ENCODE results near the gene EEF1A1. TPM values are rescaled to one million over a fixed set of nuclear protein-coding genes. Genes with fewer than 3 reads are reported as not detected.

The EEF1A1 gene
- total and polyA plus RNA-seq, 2 of the 8 experiments (the other 6 are each of a cell fraction or from before 2014, with no cell fraction given) = 13,823 to 13,927 TPM

DNA sequence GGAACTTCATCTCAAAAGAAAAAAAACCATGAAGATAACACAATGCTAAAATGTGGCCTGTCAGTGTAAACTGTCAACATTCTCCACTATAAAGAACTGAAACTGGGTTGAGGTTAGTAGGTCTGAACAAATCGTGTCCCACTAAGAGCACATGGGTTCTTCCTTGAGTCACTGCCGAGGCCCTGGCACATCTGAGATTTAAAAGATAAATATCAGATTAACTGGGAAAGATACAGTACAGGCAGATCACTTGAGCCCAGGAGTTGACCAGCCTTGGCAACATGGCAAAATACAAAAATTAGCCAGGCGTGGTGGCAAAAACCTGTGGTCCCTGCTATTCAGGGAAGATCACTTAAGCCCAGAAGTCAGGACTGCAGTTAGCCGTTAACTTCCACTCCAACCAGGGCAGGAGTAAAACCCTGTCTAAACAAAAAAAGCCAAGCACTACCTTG lies 5.6 kb downstream of the EEF1A1 start (continued):
- TF ChIP-seq SUZ12 (IDR thresholded peaks at IDR 0.05; ENCODE audit: low read length) = no peak
- no peak for TF ChIP-seq HDAC6 (IDR thresholded peaks at IDR 0.05; ENCODE audit: low read depth, low read length)
- TF ChIP-seq PHF8 (conservative IDR thresholded peaks at IDR 0.05; ENCODE audit: low read depth, low read length) = 0 out of 2 replicates have a peak, but pooled peaks have one; percentile 21
- TF ChIP-seq SIRT6 (IDR thresholded peaks at IDR 0.05; ENCODE audit: low read length) = peak; percentile 45
- TF ChIP-seq CBX8 (IDR thresholded peaks at IDR 0.05; ENCODE audit: borderline replicate concordance, low read depth, low read length) = no peak
- no peak for TF ChIP-seq POU5F1 (IDR thresholded peaks at IDR 0.05; ENCODE audit: low read depth, low read length)
- TF ChIP-seq, protein P1, sequence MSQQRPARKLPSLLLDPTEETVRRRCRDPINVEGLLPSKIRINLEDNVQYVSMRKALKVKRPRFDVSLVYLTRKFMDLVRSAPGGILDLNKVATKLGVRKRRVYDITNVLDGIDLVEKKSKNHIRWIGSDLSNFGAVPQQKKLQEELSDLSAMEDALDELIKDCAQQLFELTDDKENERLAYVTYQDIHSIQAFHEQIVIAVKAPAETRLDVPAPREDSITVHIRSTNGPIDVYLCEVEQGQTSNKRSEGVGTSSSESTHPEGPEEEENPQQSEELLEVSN (IDR thresholded peaks at IDR 0.05) = no peak
- no peak for TF ChIP-seq GABPA (IDR thresholded peaks at IDR 0.05; ENCODE audit: borderline replicate concordance, insufficient read depth, low read length)
- TF ChIP-seq POLR2AphosphoS5 (IDR thresholded peaks at IDR 0.05; ENCODE audit: low read depth, low read length) = peak; percentile 99
- no peak for TF ChIP-seq TEAD4 (IDR thresholded peaks at IDR 0.05; ENCODE audit: low read depth, low read length)
- TF ChIP-seq CTBP2 (IDR thresholded peaks at IDR 0.05; ENCODE audit: borderline replicate concordance, insufficient read depth, insufficient read length, low read length) = no peak
- TF ChIP-seq KDM4A (IDR thresholded peaks at IDR 0.05; ENCODE audit: low read depth, low read length, severe bottlenecking) = no peak
- no peak for TF ChIP-seq TCF12 (IDR thresholded peaks at IDR 0.05; ENCODE audit: low read depth, low read length)
- TF ChIP-seq EP300 (IDR thresholded peaks at IDR 0.05; ENCODE audit: borderline replicate concordance in 1 of 2, low read depth in 2 of 2, low read length in 2 of 2) = no peak
- peak; percentile 74 for TF ChIP-seq TAF7 (optimal IDR thresholded peaks at IDR 0.05; ENCODE audit: borderline replicate concordance, low read depth, low read length)
- no peak for TF ChIP-seq SAP30 (IDR thresholded peaks at IDR 0.05; ENCODE audit: insufficient read depth, insufficient replicate concordance, low read length)
- no peak for TF ChIP-seq JUND (IDR thresholded peaks at IDR 0.05; ENCODE audit: low read length)
- TF ChIP-seq BRCA1 (IDR thresholded peaks at IDR 0.05; ENCODE audit: low read depth, low read length) = no peak; the same call in 1 of the 2 replicates
- TF ChIP-seq RBBP5 (IDR thresholded peaks at IDR 0.05; ENCODE audit: borderline replicate concordance, low read depth, low read length) = no peak
- TF ChIP-seq JUN (IDR thresholded peaks at IDR 0.05; ENCODE audit: low read depth, low read length) = no peak
